ENCODE results near the gene UCK2.

The UCK2 gene

GRCh38 chr1:165930961-165931360 is 103.5 kb downstream of the UCK2 start:
- no peak overlapping the region for H3K4me3 ChIP-seq (replicated peaks; ENCODE audit: low read depth, low read length)
- no peak for TF ChIP-seq CTCF (IDR thresholded peaks at IDR 0.05; ENCODE audit: low read depth, low read length, missing control alignments)
- DNase-seq (ENCODE audit: extremely low read depth, low read depth) = no peak

- no peak for TF ChIP-seq CTCF (IDR thresholded peaks at IDR 0.05; ENCODE audit: low read depth, low read length, missing control alignments)
- no peak for DNase-seq (ENCODE audit: extremely low read depth, low read depth)
- H3K4me3 ChIP-seq (replicated peaks; ENCODE audit: low read depth, low read length) = no peak overlapping the region
Observed at GRCh38 chr1:165933446-165934170, 106.2 kb downstream of the UCK2 start.

GRCh38 chr1:165936542-165936941 is 109.1 kb downstream of the UCK2 start:
- TF ChIP-seq CTCF (IDR thresholded peaks at IDR 0.05; ENCODE audit: low read depth, low read length, missing control alignments) = no peak
- DNase-seq (ENCODE audit: extremely low read depth, low read depth) = no peak

GRCh38 chr1:165937829-165938228 is 110.4 kb downstream of the UCK2 start:
- H3K4me3 ChIP-seq (replicated peaks; ENCODE audit: low read depth, low read length) = no peak overlapping the region
- DNase-seq (ENCODE audit: extremely low read depth, low read depth) = no peak
- no peak for TF ChIP-seq CTCF (IDR thresholded peaks at IDR 0.05; ENCODE audit: low read depth, low read length, missing control alignments)

More at GRCh38 chr1:165936542-165936941, 109.1 kb downstream of the UCK2 start:
- H3K4me3 ChIP-seq (replicated peaks; ENCODE audit: low read depth, low read length) = no peak overlapping the region

GRCh38 chr1:165938844-165939243 is 111.4 kb downstream of the UCK2 start:
- no peak for DNase-seq (ENCODE audit: extremely low read depth, low read depth)
- no peak for TF ChIP-seq CTCF (IDR thresholded peaks at IDR 0.05; ENCODE audit: low read depth, low read length, missing control alignments)
- H3K4me3 ChIP-seq (replicated peaks; ENCODE audit: low read depth, low read length) = no peak overlapping the region

- no peak for TF ChIP-seq CTCF (IDR thresholded peaks at IDR 0.05; ENCODE audit: low read depth, low read length, missing control alignments)
- no peak for DNase-seq (ENCODE audit: extremely low read depth, low read depth)
- H3K4me3 ChIP-seq (replicated peaks; ENCODE audit: low read depth, low read length) = no peak overlapping the region
Observed at GRCh38 chr1:165941531-165941930, 114.1 kb downstream of the UCK2 start.

- no peak for TF ChIP-seq CTCF (IDR thresholded peaks at IDR 0.05; ENCODE audit: low read depth, low read length, missing control alignments)
- DNase-seq (ENCODE audit: extremely low read depth, low read depth) = no peak
- no peak overlapping the region for H3K4me3 ChIP-seq (replicated peaks; ENCODE audit: low read depth, low read length)
Observed at GRCh38 chr1:165942062-165942461, 114.6 kb downstream of the UCK2 start.
